ENCODE data around the gene PPDPF. TPM values are rescaled to one million over a fixed set of nuclear protein-coding genes. Genes with fewer than 3 reads are reported as not detected.
"Not testable (repeated sequence)": the region's sequence is repeated elsewhere in the genome, so short reads cannot be mapped to it uniquely, and the experiment has no call there.

Gene PPDPF
- total RNA-seq, 1 donor from 2014 or later, result 135 TPM

DNA sequence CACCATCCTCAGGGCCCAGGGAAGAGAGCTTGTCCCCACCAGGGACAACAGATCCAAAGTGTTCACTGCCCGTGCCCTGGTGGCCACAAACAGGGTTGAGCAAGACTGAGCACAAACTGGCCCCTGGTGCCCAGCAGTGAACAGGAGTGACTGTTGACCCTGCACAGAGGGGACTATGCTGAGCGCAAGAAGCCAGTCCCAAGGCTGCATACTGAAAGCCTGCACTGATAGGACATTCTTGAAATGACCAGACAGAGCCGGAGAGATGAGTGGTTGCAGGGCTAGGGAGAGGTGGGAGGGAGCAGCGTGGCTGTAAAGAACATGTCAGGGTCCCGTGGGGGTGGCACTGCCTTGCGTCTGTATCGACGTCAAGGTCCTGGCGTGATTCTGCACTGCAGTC lies 30.5 kb downstream of the PPDPF start:
- Mint-ChIP-seq H3K4me1 (ENCODE audit: low read depth) (peaks cover 8% of the 10 kb centered on the region), H3K9me3 (no peaks in the 10 kb centered on the region), H3K27me3 (ENCODE audit: low read depth) (peaks cover 15% of the 10 kb centered on the region), H3K27ac (no peak overlapping the region), H3K36me3 (ENCODE audit: low read depth) (no peaks in the 10 kb centered on the region), H3K4me3 (ENCODE audit: low read depth) (no peak overlapping the region)
- intact Hi-C loops (cut with micrococcal nuclease), result loop anchor here (5.0 kb wide), 1 partner anchor 689 kb away; the partner anchor contains the start of gene TCFL5
- no peak for DNase-seq (ENCODE audit: low spot score)

DNA sequence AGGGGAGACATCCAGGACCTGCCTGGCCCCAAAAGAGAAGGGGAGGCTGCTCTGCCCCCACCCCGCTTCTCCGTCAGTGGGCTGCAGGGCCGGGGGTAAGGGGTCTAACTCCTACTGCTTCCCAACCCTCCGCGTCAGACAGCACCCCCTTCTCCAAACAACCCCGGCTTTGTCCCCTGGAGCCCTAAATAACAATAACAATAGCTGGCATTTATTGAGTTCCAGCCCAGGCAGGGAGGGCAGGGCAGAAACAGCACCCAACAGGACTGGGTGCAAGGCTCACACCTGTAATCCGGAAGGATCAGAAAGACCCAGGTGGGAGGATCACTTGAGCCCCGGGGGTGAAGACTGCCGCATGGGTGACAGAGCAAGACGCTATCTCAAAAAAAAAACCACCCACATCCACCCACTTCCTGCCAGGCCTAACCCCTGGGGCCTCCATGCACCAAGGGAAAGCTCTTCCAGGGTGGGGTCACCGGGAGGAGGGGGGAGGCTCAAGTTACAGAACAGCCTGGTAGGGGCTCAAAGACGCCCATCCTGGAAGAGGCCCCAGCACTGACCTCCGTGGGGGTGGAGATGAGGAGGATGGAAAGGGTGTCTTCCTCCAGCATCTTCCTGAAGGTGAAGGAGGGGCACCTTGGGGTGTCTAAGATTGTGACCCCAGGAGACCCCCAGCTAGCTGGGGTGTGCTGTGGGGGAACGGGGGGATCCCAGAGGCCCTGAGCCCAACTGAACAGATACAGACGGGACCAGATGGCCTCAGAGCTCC lies 32.1 kb downstream of the PPDPF start:
- peaks cover 15% of the 10 kb centered on the region for H3K27me3 Mint-ChIP-seq (ENCODE audit: low read depth)
- peak overlapping the region; percentile 62 for H3K27ac Mint-ChIP-seq
- peaks cover 8% of the 10 kb centered on the region for H3K4me1 Mint-ChIP-seq (ENCODE audit: low read depth)
- intact Hi-C loops (cut with micrococcal nuclease), result loop anchor here (1.0 to 5.0 kb wide), 5 partner anchors 16 to 690 kb away; partner anchors contain the start of genes GMEB2, PPDPF and TCFL5
- DNase-seq (ENCODE audit: low spot score), result peak; percentile 66
- no peaks in the 10 kb centered on the region for H3K9me3 Mint-ChIP-seq
- no peaks in the 10 kb centered on the region for H3K36me3 Mint-ChIP-seq (ENCODE audit: low read depth)
- peak overlapping the region; percentile 55 for H3K4me3 Mint-ChIP-seq (ENCODE audit: low read depth)

DNA sequence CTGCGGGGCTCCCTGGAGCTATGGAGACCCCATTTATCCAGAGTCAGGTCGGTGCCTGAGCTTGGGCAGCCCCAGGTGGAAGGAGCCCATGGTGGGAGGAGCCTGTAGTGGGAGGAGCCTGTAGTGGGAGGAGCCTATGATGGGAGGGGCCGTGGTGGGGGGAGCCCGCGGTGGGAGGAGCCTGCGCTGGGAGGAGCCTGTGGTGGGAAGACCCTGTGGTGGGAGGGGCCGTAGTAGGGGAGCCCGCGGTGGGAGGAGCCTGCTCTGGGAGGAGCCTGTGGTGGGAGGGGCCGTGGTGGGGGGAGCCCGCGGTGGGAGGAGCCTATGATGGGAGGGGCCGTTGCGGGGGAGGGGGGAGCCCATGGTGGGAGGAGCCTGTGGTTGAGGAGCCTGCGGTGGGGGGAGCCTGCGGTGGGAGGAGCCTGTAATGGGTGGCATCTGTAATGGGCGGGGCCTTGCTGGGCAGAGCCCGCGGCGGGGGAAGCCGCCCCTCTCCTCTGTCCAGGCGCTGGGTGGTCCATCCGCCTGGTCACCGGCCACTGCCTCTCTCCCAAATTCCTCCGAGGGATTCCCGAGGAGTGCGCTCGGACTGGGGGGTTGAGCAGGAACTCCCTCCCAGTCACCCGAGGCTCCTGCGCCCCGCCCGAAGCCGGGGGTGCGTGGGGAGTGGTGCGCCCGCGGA lies 32.8 kb downstream of the PPDPF start:
- Mint-ChIP-seq H3K4me3 (ENCODE audit: low read depth) (peak overlapping the region; percentile 42), H3K27ac (no peak overlapping the region), H3K9me3 (no peaks in the 10 kb centered on the region), H3K4me1 (ENCODE audit: low read depth) (peaks cover 8% of the 10 kb centered on the region), H3K36me3 (ENCODE audit: low read depth) (no peaks in the 10 kb centered on the region), H3K27me3 (ENCODE audit: low read depth) (peaks cover 15% of the 10 kb centered on the region)
- intact Hi-C loops (cut with micrococcal nuclease), result loop anchor here (1.0 to 5.0 kb wide), 5 partner anchors 15 to 691 kb away; partner anchors contain the start of genes GMEB2, PPDPF and TCFL5
- DNase-seq (ENCODE audit: low spot score), result peak; percentile 84

DNA sequence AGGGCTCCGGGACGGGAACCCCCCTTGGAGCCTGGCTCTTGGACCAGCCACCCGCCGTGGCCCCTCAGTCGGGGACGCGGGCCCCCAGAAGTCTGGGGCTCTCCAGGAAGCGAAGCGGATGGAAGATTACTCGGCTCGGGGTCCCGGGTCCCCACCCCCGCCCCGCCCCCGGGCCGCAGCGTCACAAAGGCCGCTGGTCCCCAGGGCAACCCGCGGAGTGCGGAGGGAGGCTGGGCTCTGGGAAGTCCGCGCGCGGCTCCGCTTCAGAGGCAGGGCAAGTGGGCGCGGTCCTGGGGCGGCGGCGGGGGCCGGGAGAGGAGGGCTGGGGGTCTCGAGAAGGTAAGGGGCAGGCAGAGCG lies 33.3 kb downstream of the PPDPF start, which contains the start of gene FNDC11:
TSS of gene FNDC11 (plus strand) at position 227 of the 358 bp plus-strand sequence. CDS start 1,505 bp downstream, outside the sequence.
- H3K36me3 Mint-ChIP-seq (ENCODE audit: low read depth), result peaks cover 3% of the 10 kb centered on the region
- peak within 1 kb of the TSS; percentile 42 for H3K4me3 Mint-ChIP-seq (ENCODE audit: low read depth)
- H3K27me3 Mint-ChIP-seq (ENCODE audit: low read depth), result peaks cover 12% of the 10 kb centered on the region
- intact Hi-C loops (cut with micrococcal nuclease), result loop anchor here (1.0 to 5.0 kb wide), 5 partner anchors 15 to 692 kb away; partner anchors contain the start of genes GMEB2, PPDPF and TCFL5
- H3K9me3 Mint-ChIP-seq, result no peaks in the 10 kb centered on the region
- DNase-seq (ENCODE audit: low spot score), result no peak
- H3K27ac Mint-ChIP-seq, result no peak within 1 kb of the TSS
- H3K4me1 Mint-ChIP-seq (ENCODE audit: low read depth), result peaks cover 8% of the 10 kb centered on the region

DNA sequence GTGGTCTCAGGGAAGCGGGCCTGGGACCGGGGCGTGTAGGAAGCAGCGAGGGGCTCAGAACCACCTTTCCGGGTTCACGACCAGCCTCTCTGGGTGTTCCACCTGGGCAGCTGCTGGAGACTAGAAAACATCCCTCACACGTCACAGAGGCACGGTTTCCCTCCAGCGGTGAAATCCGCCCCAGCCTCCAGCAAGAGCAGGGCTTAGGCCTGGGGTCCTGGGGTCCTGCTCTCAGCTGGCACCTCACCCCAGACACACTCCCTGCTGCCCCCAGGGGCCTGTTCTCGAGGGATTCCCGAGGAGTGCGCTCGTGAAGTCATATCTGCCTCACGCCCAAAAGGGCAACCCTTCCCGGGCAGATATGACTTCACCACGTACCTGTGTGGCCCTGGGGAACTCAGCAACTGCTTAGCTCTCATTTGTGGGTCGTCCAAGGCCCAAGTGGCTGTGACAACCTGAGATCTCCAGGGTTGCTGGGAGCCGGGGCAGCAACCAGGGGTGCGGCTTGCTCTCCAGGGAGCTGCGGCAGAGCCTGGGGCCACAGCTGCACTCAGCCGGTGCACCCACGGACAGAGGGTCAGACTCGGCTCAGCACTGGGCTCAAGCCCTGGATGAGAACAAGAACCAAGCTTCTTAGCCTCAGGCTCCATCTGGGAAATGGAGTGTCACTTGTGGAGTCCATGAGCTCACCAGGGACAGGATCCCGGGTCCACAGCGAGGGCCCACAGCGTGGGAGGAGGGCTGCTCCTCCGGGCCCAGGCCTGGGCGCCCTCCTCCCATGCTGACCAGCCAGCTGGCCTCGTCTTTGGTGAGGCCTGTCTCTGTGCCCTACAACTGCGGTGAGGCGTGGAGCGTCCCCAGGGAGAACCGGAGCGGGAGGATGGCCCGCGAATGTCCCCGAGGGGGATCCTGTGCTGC lies 34.1 kb downstream of the PPDPF start:
- no peaks in the 10 kb centered on the region for H3K9me3 Mint-ChIP-seq
- H3K4me1 Mint-ChIP-seq (ENCODE audit: low read depth), result peaks cover 8% of the 10 kb centered on the region
- H3K27me3 Mint-ChIP-seq (ENCODE audit: low read depth), result peaks cover 7% of the 10 kb centered on the region
- peak overlapping the region; percentile 37 for H3K4me3 Mint-ChIP-seq (ENCODE audit: low read depth)
- intact Hi-C loops (cut with micrococcal nuclease), result loop anchor here (5.0 kb wide), 1 partner anchor 692 kb away; the partner anchor contains the start of gene TCFL5
- H3K27ac Mint-ChIP-seq, result no peak overlapping the region
- DNase-seq (ENCODE audit: low spot score), result no peak
- peaks cover 6% of the 10 kb centered on the region for H3K36me3 Mint-ChIP-seq (ENCODE audit: low read depth)

DNA sequence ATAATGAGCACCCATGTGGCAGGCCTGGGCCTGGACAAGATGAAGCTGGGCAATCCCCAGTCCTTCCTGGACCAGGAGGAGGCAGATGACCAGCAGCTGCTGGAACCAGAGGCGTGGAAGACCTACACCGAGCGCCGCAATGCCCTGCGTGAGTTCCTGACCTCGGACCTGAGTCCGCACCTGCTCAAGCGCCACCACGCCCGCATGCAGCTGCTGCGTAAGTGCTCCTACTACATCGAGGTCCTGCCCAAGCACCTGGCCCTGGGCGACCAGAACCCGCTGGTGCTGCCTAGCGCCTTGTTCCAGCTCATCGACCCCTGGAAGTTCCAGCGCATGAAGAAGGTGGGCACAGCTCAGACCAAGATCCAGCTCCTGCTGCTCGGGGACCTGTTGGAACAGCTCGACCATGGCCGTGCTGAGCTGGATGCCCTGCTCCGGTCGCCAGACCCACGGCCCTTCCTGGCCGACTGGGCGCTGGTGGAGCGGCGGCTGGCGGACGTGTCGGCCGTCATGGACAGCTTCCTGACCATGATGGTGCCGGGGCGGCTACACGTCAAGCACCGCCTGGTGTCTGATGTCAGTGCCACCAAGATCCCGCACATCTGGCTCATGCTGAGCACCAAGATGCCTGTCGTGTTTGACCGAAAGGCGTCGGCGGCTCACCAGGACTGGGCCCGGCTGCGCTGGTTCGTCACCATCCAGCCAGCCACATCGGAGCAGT lies 35.3 kb downstream of the PPDPF start:
- Mint-ChIP-seq H3K9me3 (no peaks in the 10 kb centered on the region), H3K4me1 (ENCODE audit: low read depth) (peaks cover 8% of the 10 kb centered on the region), H3K36me3 (ENCODE audit: low read depth) (peaks cover 12% of the 10 kb centered on the region), H3K4me3 (ENCODE audit: low read depth) (no peak overlapping the region), H3K27me3 (ENCODE audit: low read depth) (peaks cover 3% of the 10 kb centered on the region), H3K27ac (no peak overlapping the region)
- DNase-seq (ENCODE audit: low spot score), result no peak
- intact Hi-C loops (cut with micrococcal nuclease), result no loop called here

DNA sequence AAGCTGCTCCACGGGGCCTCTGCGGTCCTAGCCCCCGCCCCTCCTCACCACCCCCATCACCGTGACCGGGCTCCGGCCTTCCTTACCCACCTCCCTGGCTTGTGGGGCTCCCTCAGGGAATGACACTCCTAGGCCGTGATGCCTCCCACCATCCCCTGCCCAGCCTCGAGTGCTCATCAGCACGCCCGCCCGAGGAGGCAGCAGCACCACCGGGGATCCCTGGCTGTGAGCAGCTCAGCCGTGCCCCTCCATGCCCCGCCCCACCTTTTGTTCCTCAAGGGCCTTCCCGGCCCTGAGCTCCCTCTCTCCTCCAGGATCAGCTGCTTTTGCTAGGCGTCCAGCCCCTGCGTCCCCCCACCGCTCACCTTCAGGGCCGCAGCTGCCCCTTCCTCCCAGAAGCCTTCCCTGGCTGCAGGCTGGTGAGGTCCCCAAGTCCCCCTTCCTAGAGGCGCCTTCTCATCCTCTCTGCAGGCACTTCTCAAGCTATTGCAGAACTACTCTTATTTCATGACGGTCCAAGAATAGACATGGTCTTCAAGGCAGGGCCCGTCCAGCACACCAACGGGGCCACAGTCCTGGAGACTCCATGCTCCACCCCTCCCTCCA lies 36.4 kb downstream of the PPDPF start:
- Mint-ChIP-seq H3K9me3 (no peaks in the 10 kb centered on the region), H3K36me3 (ENCODE audit: low read depth) (peaks cover 16% of the 10 kb centered on the region)
- intact Hi-C loops (cut with micrococcal nuclease), result no loop called here

DNA sequence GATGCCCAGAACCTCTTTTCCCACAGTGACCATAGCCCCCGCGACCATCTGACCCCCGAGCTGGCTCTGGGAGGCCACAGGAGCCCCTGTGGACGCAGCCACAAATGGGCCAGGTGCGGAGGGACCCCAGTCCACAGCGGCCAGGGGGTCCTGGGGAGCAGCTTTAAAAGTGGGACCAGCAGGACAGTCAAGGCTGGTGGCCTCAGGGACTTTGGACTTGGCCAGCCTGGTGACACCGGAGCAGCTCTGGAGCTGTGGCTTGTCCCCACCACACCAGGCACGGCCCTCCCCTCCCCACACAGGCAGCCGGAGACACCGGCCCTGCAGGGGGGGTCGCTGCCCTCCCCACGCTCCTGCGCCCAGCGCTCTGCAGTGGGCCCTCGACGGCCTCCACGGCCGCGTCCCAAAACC lies 36.9 kb downstream of the PPDPF start:
- DNase-seq (ENCODE audit: low spot score), result no peak
- Mint-ChIP-seq H3K36me3 (ENCODE audit: low read depth) (peaks cover 16% of the 10 kb centered on the region), H3K9me3 (no peaks in the 10 kb centered on the region), H3K27ac (no peak overlapping the region), H3K4me1 (ENCODE audit: low read depth) (peaks cover 7% of the 10 kb centered on the region), H3K27me3 (ENCODE audit: low read depth) (no peaks in the 10 kb centered on the region), H3K4me3 (ENCODE audit: low read depth) (no peak overlapping the region)
- intact Hi-C loops (cut with micrococcal nuclease), result no loop called here

More for the DNA sequence above, 36.4 kb downstream of the PPDPF start:
- Mint-ChIP-seq H3K27me3 (ENCODE audit: low read depth) (no peaks in the 10 kb centered on the region), H3K4me3 (ENCODE audit: low read depth) (no peak overlapping the region), H3K4me1 (ENCODE audit: low read depth) (peaks cover 8% of the 10 kb centered on the region), H3K27ac (no peak overlapping the region)
- DNase-seq (ENCODE audit: low spot score), result no peak

DNA sequence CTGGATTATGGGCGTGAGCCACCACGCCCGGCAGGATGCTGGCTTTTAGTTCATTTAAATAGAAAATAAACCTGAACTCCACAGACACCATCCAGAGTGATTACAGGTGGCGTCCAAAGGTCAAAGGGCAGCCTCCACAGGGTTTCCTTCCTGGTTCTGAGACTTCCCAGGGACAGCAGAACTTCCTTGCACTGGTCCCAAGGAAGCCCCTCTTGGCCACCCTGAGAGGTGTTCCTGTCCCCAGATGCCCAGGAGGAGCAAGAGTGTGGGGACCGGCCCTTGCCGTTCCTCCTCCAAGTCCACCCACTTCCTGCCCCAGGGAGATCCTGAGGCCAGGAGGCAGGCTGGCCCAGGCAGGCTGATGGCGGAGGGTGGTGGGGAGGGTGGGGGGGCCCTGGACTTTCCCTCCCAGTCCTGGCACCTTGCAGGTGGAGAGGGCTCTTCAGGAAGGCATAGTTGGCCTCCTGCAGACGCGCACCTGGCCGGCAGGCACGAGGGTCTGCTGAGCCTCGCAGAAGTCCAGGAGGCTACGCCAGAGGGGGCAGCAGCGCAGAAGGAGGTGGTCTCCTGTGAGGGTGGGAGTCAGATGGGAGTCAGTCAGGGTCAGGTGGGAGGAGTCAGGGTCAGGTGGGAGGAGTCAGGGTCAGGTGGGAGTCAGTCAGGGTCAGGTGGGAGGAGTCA lies 38.4 kb downstream of the PPDPF start:
- DNase-seq (ENCODE audit: low spot score), result no peak
- no peak overlapping the region for H3K4me3 Mint-ChIP-seq (ENCODE audit: low read depth)
- peaks cover 16% of the 10 kb centered on the region for H3K36me3 Mint-ChIP-seq (ENCODE audit: low read depth)
- no peaks in the 10 kb centered on the region for H3K27me3 Mint-ChIP-seq (ENCODE audit: low read depth)
- no peaks in the 10 kb centered on the region for H3K9me3 Mint-ChIP-seq
- no peak overlapping the region for H3K27ac Mint-ChIP-seq
- intact Hi-C loops (cut with micrococcal nuclease), result no loop called here
- no peaks in the 10 kb centered on the region for H3K4me1 Mint-ChIP-seq (ENCODE audit: low read depth)

DNA sequence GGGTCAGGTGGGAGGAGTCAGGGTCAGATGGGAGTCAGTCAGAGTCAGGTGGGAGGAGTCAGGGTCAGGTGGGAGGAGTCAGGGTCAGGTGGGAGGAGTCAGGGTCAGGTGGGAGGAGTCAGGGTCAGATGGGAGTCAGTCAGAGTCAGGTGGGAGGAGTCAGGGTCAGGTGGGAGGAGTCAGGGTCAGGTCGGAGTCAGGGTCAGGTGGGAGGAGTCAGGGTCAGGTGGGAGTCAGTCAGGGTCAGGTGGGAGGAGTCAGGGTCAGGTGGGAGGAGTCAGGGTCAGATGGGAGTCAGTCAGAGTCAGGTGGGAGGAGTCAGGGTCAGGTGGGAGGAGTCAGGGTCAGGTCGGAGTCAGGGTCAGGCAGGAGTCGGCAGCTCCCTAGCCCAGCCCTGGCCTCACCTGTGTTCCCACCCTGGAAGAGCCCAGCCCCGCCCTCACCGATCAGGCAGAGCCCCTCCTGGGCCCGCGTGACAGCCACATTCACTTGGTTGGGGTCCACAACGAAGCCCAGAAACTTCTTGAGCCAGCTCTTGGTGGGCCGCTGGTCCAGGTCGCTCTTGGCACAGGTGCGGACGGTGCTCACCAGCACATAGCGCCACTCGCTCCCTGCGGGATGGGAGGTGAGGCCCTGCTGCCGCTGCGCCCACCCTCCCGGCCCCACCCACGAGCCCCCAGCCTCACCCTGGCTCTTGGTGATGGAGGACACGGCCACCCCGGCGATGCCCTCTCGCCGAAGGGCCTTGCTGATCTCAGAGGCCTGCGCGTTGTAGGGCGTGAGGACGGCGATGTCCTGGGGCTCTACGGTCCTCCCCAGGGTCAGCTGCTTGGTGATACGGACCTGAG lies 39.1 kb downstream of the PPDPF start:
- H3K27ac Mint-ChIP-seq; H3K9me3 Mint-ChIP-seq; H3K4me1 Mint-ChIP-seq (ENCODE audit: low read depth); DNase-seq (ENCODE audit: low spot score); H3K4me3 Mint-ChIP-seq (ENCODE audit: low read depth); H3K27me3 Mint-ChIP-seq (ENCODE audit: low read depth); intact Hi-C loops (cut with micrococcal nuclease): not testable (repeated sequence)
- H3K36me3 Mint-ChIP-seq (ENCODE audit: low read depth), result peaks cover 16% of the 10 kb centered on the region
